ENCODE measurements around the gene TUBGCP2.

TUBGCP2 gene

GRCh38 chr10:133276100-133276434 lies 32.6 kb downstream of the TUBGCP2 start:
- Histone ChIP-seq H3K27ac (ENCODE audit: low read depth, low read length) (no peak overlapping the region), H3K9ac (ENCODE audit: low read length) (peak overlapping the region; percentile 13), H3K4me1 (ENCODE audit: control insufficient read depth, insufficient read depth, low read length) (peaks cover 23% of the 10 kb centered on the region), H3K27me3 (ENCODE audit: control insufficient read depth, insufficient read depth, low read length) (peaks cover 15% of the 10 kb centered on the region), H3K36me3 (ENCODE audit: control insufficient read depth, insufficient read depth, low read length) (peaks cover 23% of the 10 kb centered on the region), H3K9me3 (ENCODE audit: control insufficient read depth, insufficient read depth, low read depth, low read length) (no peaks in the 10 kb centered on the region), H3K4me3 (ENCODE audit: low read depth, low read length) (peak overlapping the region; percentile 65)

DNA sequence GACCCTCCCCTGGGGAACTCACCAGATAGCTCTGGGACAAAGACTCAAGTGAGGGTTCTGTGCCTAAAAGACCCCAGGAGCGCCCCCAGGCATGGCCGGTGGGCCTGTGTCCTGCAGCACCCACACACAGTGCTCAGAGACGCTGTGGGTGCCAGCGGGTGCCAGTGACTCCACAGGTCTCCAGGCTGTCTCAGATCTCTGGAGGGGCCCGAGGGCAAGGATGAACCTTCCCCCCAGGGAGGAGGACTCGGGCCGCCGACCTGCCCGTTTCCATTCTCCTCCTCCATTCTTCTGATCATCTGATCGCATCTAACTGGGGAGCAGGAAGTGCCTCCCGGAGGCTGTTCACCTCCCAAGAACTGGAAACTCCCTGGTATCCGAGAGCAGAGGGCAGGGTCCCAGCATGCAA lies 33.0 kb downstream of the TUBGCP2 start:
- Histone ChIP-seq H3K36me3 (ENCODE audit: control insufficient read depth, insufficient read depth, low read length) (peaks cover 20% of the 10 kb centered on the region), H3K9me3 (ENCODE audit: control insufficient read depth, insufficient read depth, low read depth, low read length) (no peaks in the 10 kb centered on the region), H3K27ac (ENCODE audit: low read depth, low read length) (no peak overlapping the region), H3K4me3 (ENCODE audit: low read depth, low read length) (peak overlapping the region; percentile 65; the same call in 1 of the 2 replicates), H3K4me1 (ENCODE audit: control insufficient read depth, insufficient read depth, low read length) (peaks cover 23% of the 10 kb centered on the region), H3K9ac (ENCODE audit: low read length) (no peak overlapping the region), H3K27me3 (ENCODE audit: control insufficient read depth, insufficient read depth, low read length) (peaks cover 15% of the 10 kb centered on the region)

- no peak overlapping the region for H3K27ac ChIP-seq (ENCODE audit: low read depth, low read length)
Observed at GRCh38 chr10:133274751-133275683, 33.7 kb downstream of the TUBGCP2 start.

GRCh38 chr10:133273534-133274143 lies 35.0 kb downstream of the TUBGCP2 start:
- Histone ChIP-seq H3K4me1 (ENCODE audit: control insufficient read depth, insufficient read depth, low read length) (peaks cover 23% of the 10 kb centered on the region), H3K27me3 (ENCODE audit: control insufficient read depth, insufficient read depth, low read length) (peaks cover 15% of the 10 kb centered on the region), H3K36me3 (ENCODE audit: control insufficient read depth, insufficient read depth, low read length) (no peaks in the 10 kb centered on the region), H3K27ac (ENCODE audit: low read depth, low read length) (no peak overlapping the region), H3K4me3 (ENCODE audit: low read depth, low read length) (no peak overlapping the region), H3K9me3 (ENCODE audit: control insufficient read depth, insufficient read depth, low read depth, low read length) (no peaks in the 10 kb centered on the region), H3K9ac (ENCODE audit: low read length) (no peak overlapping the region)

More at GRCh38 chr10:133274751-133275683, 33.7 kb downstream of the TUBGCP2 start:
- H3K9ac ChIP-seq (ENCODE audit: low read length) = no peak overlapping the region
- H3K4me3 ChIP-seq (ENCODE audit: low read depth, low read length) = no peak overlapping the region
- peaks cover 13% of the 10 kb centered on the region for H3K36me3 ChIP-seq (ENCODE audit: control insufficient read depth, insufficient read depth, low read length)
- H3K9me3 ChIP-seq (ENCODE audit: control insufficient read depth, insufficient read depth, low read depth, low read length) = no peaks in the 10 kb centered on the region
- H3K4me1 ChIP-seq (ENCODE audit: control insufficient read depth, insufficient read depth, low read length) = peaks cover 23% of the 10 kb centered on the region
- peaks cover 15% of the 10 kb centered on the region for H3K27me3 ChIP-seq (ENCODE audit: control insufficient read depth, insufficient read depth, low read length)

GRCh38 chr10:133272964-133273420 lies 35.7 kb downstream of the TUBGCP2 start:
- H3K27me3 ChIP-seq (ENCODE audit: control insufficient read depth, insufficient read depth, low read length) = peaks cover 15% of the 10 kb centered on the region
- no peak overlapping the region for H3K9ac ChIP-seq (ENCODE audit: low read length)
- H3K4me3 ChIP-seq (ENCODE audit: low read depth, low read length) = no peak overlapping the region

DNA sequence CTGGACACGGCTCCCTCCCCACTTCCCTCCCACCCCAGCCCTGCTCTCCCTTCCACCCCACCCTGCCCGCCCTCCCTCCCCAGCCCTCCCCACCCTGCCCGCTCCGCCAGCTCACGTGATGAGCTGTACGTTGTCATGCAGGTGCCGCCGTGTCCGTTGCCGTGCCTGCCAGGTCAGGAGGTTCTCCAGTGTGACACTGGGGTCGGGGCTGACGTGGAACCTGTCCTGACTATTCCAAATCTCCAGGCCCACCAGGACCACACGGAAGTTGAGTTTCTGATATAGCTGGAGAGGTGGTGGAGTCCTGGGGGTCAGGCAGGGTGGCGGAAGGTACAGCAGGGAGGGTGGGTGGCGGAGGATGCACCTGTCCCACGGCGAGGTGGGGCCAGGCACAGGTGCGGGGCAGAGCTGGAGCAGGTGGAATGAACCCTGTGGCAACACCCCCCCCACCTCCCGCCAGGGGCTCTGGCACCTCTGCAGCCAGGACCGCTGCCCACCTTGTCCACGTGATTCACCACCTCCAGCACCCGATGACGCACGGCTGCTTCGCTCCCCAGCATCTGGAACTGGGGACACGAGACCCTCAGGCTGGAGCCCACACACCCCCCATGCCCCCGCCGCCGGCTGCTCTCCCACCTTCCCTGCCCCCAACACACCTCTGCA lies 36.2 kb downstream of the TUBGCP2 start:
- Histone ChIP-seq H3K9ac (ENCODE audit: low read length) (no peak overlapping the region), H3K27me3 (ENCODE audit: control insufficient read depth, insufficient read depth, low read length) (peaks cover 15% of the 10 kb centered on the region), H3K4me1 (ENCODE audit: control insufficient read depth, insufficient read depth, low read length) (peaks cover 22% of the 10 kb centered on the region), H3K36me3 (ENCODE audit: control insufficient read depth, insufficient read depth, low read length) (no peaks in the 10 kb centered on the region), H3K27ac (ENCODE audit: low read depth, low read length) (no peak overlapping the region), H3K9me3 (ENCODE audit: control insufficient read depth, insufficient read depth, low read depth, low read length) (no peaks in the 10 kb centered on the region), H3K4me3 (ENCODE audit: low read depth, low read length) (no peak overlapping the region)

More at GRCh38 chr10:133272964-133273420, 35.7 kb downstream of the TUBGCP2 start:
- Histone ChIP-seq H3K27ac (ENCODE audit: low read depth, low read length) (no peak overlapping the region), H3K4me1 (ENCODE audit: control insufficient read depth, insufficient read depth, low read length) (peaks cover 23% of the 10 kb centered on the region), H3K36me3 (ENCODE audit: control insufficient read depth, insufficient read depth, low read length) (no peaks in the 10 kb centered on the region), H3K9me3 (ENCODE audit: control insufficient read depth, insufficient read depth, low read depth, low read length) (no peaks in the 10 kb centered on the region)

- no peak overlapping the region for H3K4me3 ChIP-seq (ENCODE audit: low read depth, low read length)
- no peak overlapping the region for H3K27ac ChIP-seq (ENCODE audit: low read depth, low read length)
- peaks cover 16% of the 10 kb centered on the region for H3K4me1 ChIP-seq (ENCODE audit: control insufficient read depth, insufficient read depth, low read length)
- no peak overlapping the region for H3K9ac ChIP-seq (ENCODE audit: low read length)
- H3K9me3 ChIP-seq (ENCODE audit: control insufficient read depth, insufficient read depth, low read depth, low read length) = no peaks in the 10 kb centered on the region
- H3K36me3 ChIP-seq (ENCODE audit: control insufficient read depth, insufficient read depth, low read length) = no peaks in the 10 kb centered on the region
- peaks cover 15% of the 10 kb centered on the region for H3K27me3 ChIP-seq (ENCODE audit: control insufficient read depth, insufficient read depth, low read length)
Observed at GRCh38 chr10:133271521-133272300, 37.0 kb downstream of the TUBGCP2 start.

GRCh38 chr10:133270773-133271297 lies 37.8 kb downstream of the TUBGCP2 start:
- no peak overlapping the region for H3K4me3 ChIP-seq (ENCODE audit: low read depth, low read length)
- H3K9ac ChIP-seq (ENCODE audit: low read length) = no peak overlapping the region
- peaks cover 6% of the 10 kb centered on the region; the same call in 1 of the 2 replicates for H3K27me3 ChIP-seq (ENCODE audit: control insufficient read depth, insufficient read depth, low read length)
- no peaks in the 10 kb centered on the region for H3K36me3 ChIP-seq (ENCODE audit: control insufficient read depth, insufficient read depth, low read length)
- H3K9me3 ChIP-seq (ENCODE audit: control insufficient read depth, insufficient read depth, low read depth, low read length) = no peaks in the 10 kb centered on the region
- H3K4me1 ChIP-seq (ENCODE audit: control insufficient read depth, insufficient read depth, low read length) = peaks cover 10% of the 10 kb centered on the region; the same call in 1 of the 2 replicates
- H3K27ac ChIP-seq (ENCODE audit: low read depth, low read length) = no peak overlapping the region

GRCh38 chr10:133270204-133270603 lies 38.5 kb downstream of the TUBGCP2 start:
- Histone ChIP-seq H3K4me1 (ENCODE audit: control insufficient read depth, insufficient read depth, low read length) (peaks cover 3% of the 10 kb centered on the region; the same call in 1 of the 2 replicates), H3K36me3 (ENCODE audit: control insufficient read depth, insufficient read depth, low read length) (no peaks in the 10 kb centered on the region), H3K9ac (ENCODE audit: low read length) (no peak overlapping the region), H3K9me3 (ENCODE audit: control insufficient read depth, insufficient read depth, low read depth, low read length) (no peaks in the 10 kb centered on the region), H3K27me3 (ENCODE audit: control insufficient read depth, insufficient read depth, low read length) (peaks cover under 1% of the 10 kb centered on the region; the same call in 1 of the 2 replicates), H3K4me3 (ENCODE audit: low read depth, low read length) (no peak overlapping the region), H3K27ac (ENCODE audit: low read depth, low read length) (no peak overlapping the region)

DNA sequence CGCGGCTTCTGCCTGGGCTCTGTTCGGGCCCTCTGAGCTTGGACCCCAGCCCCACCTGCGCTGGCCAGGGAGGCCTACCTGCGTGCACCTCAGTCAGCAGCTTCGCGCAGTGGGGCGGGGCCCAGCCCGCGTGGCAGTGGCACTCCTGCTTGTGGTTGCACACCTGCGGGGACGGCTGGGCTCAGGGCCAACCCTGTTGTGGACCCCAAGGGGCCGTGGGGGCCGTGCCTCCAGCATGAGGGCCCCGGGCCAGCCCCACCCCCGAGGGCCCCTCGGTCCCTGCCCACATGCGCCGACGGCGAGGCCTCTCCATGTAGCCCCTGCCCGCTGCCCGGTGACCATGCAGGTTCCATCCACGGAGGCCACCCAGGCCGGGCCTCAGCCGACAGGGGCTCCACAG lies 39.3 kb downstream of the TUBGCP2 start:
- H3K9ac ChIP-seq (ENCODE audit: low read length) = no peak overlapping the region
- no peaks in the 10 kb centered on the region; the same call in 1 of the 2 replicates for H3K4me1 ChIP-seq (ENCODE audit: control insufficient read depth, insufficient read depth, low read length)
- no peak overlapping the region for H3K4me3 ChIP-seq (ENCODE audit: low read depth, low read length)
- no peaks in the 10 kb centered on the region for H3K36me3 ChIP-seq (ENCODE audit: control insufficient read depth, insufficient read depth, low read length)
- H3K27me3 ChIP-seq (ENCODE audit: control insufficient read depth, insufficient read depth, low read length) = peaks cover 2% of the 10 kb centered on the region; the same call in 1 of the 2 replicates
- H3K9me3 ChIP-seq (ENCODE audit: control insufficient read depth, insufficient read depth, low read depth, low read length) = no peaks in the 10 kb centered on the region
- no peak overlapping the region for H3K27ac ChIP-seq (ENCODE audit: low read depth, low read length)
